NB4 (cell line): ENCODE measurements around the gene KLK15.

ENCODE experiments used
- DNase-seq: peaks from one replicate; pipeline ENCODE4 v3.0.0; 2010; ENCODE audit warnings: low read depth
- H3K4me3 ChIP-seq: one replicate; pipeline ENCODE4 v1.5.1; 2011; ENCODE audit warnings: mild to moderate bottlenecking, low read depth, low read length, moderate library complexity
- MYC ChIP-seq: IDR thresholded peaks from 2 replicates; pipeline ENCODE4 v1.6.1; 2011; ENCODE audit warnings: low read depth, low read length
- POLR2A ChIP-seq: IDR thresholded peaks from 2 replicates; pipeline ENCODE4 v1.6.1; 2011; ENCODE audit warnings: mild to moderate bottlenecking; ENCODE audit not compliant: insufficient read length; ENCODE audit errors: extremely low read depth
- TF ChIP-seq, protein P1 (sequence below): IDR thresholded peaks from one replicate; pipeline ENCODE4 v1.5.1; 2012; ENCODE audit warnings: low read depth, low read length
- TF ChIP-seq, protein P2 (sequence below): IDR thresholded peaks from 2 replicates; pipeline ENCODE4 v1.6.1; 2011; ENCODE audit warnings: low read depth, low read length

The KLK15 gene

DNA sequence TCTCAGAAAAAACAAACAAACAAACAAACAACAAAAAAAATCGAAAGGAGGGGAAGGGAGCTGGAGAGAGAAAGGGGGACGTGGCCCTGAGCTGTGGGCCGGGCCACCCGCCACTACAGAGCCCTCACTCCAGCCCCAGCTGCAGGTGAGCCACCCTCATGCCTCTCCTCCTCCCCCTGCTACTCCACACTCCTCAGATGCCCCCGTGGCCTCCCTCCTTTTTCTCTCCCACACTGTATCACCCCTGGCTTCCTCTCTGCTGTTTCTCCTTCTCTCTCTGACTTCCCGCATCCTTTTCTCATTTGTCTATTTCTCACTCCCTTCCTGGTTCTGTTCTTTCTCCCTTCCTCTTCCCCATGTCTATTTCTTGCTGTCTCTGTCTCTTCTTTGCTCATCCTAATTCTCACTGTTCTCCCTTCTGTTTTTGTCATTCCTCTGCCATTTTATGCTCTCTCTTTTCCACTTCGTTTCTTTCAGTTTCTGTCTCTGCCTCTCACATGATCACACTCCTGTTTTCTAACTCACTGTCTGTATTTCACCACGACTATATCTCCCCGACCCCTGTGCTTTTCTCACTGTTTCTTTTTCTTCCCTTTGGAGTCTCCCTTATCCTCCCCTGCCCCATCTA is 42.5 kb upstream of the KLK15 start:
- no peak for DNase-seq

DNA sequence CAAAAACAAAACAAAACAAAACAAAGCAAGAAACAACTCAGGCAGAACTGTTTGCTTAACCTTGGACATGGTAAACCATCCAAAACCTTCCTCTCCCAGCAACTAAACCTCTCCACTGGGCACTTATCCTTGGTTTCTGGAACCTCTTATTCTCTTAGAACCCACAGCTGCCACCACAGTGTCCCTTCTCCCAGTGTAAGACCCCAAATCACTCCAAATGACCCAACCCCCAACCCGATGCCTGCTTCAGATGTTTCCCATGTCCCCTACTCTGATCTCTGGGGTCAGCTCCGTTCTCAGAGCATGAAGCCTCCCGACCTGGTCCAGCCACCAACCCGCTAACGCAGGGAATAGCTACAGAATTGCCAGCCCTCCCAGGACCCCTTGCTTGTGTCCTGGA is 40.8 kb upstream of the KLK15 start:
- no peak for DNase-seq
- no peak overlapping the region for H3K4me3 ChIP-seq
- TF ChIP-seq MYC: no peak
- TF ChIP-seq, protein P1, sequence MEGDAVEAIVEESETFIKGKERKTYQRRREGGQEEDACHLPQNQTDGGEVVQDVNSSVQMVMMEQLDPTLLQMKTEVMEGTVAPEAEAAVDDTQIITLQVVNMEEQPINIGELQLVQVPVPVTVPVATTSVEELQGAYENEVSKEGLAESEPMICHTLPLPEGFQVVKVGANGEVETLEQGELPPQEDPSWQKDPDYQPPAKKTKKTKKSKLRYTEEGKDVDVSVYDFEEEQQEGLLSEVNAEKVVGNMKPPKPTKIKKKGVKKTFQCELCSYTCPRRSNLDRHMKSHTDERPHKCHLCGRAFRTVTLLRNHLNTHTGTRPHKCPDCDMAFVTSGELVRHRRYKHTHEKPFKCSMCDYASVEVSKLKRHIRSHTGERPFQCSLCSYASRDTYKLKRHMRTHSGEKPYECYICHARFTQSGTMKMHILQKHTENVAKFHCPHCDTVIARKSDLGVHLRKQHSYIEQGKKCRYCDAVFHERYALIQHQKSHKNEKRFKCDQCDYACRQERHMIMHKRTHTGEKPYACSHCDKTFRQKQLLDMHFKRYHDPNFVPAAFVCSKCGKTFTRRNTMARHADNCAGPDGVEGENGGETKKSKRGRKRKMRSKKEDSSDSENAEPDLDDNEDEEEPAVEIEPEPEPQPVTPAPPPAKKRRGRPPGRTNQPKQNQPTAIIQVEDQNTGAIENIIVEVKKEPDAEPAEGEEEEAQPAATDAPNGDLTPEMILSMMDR: no peak
- TF ChIP-seq POLR2A: no peak
- TF ChIP-seq, protein P2, sequence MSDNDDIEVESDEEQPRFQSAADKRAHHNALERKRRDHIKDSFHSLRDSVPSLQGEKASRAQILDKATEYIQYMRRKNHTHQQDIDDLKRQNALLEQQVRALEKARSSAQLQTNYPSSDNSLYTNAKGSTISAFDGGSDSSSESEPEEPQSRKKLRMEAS: no peak

More for the DNA sequence above, 42.5 kb upstream of the KLK15 start:
- no peak overlapping the region for H3K4me3 ChIP-seq
- no peak for TF ChIP-seq POLR2A
- TF ChIP-seq MYC: no peak
- TF ChIP-seq, protein P2: no peak
- TF ChIP-seq, protein P1: no peak

DNA sequence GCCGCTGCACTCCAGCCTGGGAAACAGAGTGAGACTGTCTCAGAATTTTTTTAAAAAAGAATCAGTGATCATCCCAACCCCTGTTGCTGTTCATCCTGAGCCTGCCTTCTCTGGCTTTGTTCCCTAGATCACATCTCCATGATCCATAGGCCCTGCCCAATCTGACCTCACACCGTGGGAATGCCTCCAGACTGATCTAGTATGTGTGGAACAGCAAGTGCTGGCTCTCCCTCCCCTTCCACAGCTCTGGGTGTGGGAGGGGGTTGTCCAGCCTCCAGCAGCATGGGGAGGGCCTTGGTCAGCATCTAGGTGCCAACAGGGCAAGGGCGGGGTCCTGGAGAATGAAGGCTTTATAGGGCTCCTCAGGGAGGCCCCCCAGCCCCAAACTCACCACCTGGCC is 39.7 kb upstream of the KLK15 start, which contains the start of gene KLK2:
Gene KLK2, plus strand, starts transcription at position 384 of the 400 bp plus-strand sequence. CDS start 35 bp downstream, outside the sequence.
- no peak for TF ChIP-seq POLR2A
- TF ChIP-seq MYC: no peak
- TF ChIP-seq, protein P1: no peak
- TF ChIP-seq, protein P2: no peak
- H3K4me3 ChIP-seq: no peak within 1 kb of the TSS
- DNase-seq: no peak

DNA sequence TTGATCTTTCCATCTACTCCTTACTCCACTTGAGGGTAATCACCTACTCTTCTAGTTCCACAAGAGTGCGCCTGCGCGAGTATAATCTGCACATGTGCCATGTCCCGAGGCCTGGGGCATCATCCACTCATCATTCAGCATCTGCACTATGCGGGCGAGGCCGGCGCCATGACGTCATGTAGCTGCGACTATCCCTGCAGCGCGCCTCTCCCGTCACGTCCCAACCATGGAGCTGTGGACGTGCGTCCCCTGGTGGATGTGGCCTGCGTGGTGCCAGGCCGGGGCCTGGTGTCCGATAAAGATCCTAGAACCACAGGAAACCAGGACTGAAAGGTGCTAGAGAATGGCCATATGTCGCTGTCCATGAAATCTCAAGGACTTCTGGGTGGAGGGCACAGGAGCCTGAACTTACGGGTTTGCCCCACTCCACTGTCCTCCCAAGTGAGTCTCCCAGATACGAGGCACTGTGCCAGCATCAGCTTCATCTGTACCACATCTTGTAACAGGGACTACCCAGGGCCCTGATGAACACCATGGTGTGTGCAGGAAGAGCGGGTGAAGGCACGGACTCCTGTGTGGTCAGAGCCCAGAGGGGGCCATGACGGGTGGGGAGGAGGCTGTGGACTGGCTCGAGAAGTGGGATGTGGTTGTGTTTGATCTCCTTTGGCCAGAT is 37.2 kb upstream of the KLK15 start:
- DNase-seq: no peak

DNA sequence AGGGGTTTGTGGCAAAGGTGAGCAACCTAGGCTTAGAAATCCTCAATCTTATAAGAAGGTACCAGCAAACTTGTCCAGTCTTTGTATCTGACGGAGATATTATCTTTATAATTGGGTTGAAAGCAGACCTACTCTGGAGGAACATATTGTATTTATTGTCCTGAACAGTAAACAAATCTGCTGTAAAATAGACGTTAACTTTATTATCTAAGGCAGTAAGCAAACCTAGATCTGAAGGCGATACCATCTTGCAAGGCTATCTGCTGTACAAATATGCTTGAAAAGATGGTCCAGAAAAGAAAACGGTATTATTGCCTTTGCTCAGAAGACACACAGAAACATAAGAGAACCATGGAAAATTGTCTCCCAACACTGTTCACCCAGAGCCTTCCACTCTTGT is 36.1 kb upstream of the KLK15 start:
- DNase-seq: no peak
- no peak overlapping the region for H3K4me3 ChIP-seq
- TF ChIP-seq POLR2A (no peak), MYC (no peak)
- TF ChIP-seq, protein P2: no peak
- TF ChIP-seq, protein P1: no peak

More for the DNA sequence above, 37.2 kb upstream of the KLK15 start:
- TF ChIP-seq, protein P2: no peak
- TF ChIP-seq MYC (no peak), POLR2A (no peak)
- TF ChIP-seq, protein P1: no peak
- H3K4me3 ChIP-seq: no peak overlapping the region
